HepG2 (cell line): ENCODE measurements around the gene PRKG1.

Experiments
- ATF6 ChIP-seq: sonication (generic); formaldehyde crosslinking; conservative IDR thresholded peaks from 2 replicates; pipeline ENCODE4 v1.4.0; 2020; ENCODE audit warnings: missing genetic modification reagents
- ATRX ChIP-seq: sonication (generic); formaldehyde crosslinking; IDR thresholded peaks from 2 replicates; pipeline ENCODE4 v1.4.0; 2020; ENCODE audit warnings: missing genetic modification reagents, borderline replicate concordance
- CTCF ChIP-seq: sonication (generic); formaldehyde crosslinking; IDR thresholded peaks from 2 replicates; pipeline ENCODE4 v1.5.0; 2020; ENCODE audit warnings: mild to moderate bottlenecking, missing genetic modification reagents, moderate library complexity
- EED ChIP-seq: sonication (generic); formaldehyde crosslinking; IDR thresholded peaks from 2 replicates; pipeline ENCODE4 v1.5.0; 2020; ENCODE audit warnings: mild to moderate bottlenecking, missing genetic modification reagents
- KDM5B ChIP-seq: sonication (generic); formaldehyde crosslinking; IDR thresholded peaks from 2 replicates; pipeline ENCODE4 v1.4.0; 2020; ENCODE audit warnings: missing genetic modification reagents, mild to moderate bottlenecking, borderline replicate concordance
- SMC3 ChIP-seq: IDR thresholded peaks from 2 replicates; pipeline ENCODE4 v1.6.1; 2011; ENCODE audit warnings: low read length, improper control_type of control experiment
- ZNF205 ChIP-seq: IDR thresholded peaks from 2 replicates; pipeline ENCODE4 v1.6.1; 2018; ENCODE audit warnings: missing biosample characterization, missing genetic modification reagents

- TF ChIP-seq ATRX (CRISPR knock-in tag) (no peak), SMC3 (no peak), KDM5B (CRISPR knock-in tag) (no peak), CTCF (no peak), ZNF205 (CRISPR knock-in tag) (no peak), ATF6 (no peak), EED (CRISPR knock-in tag) (no peak)
These were observed 164.7 kb downstream of the PRKG1 start for GRCh38 chr10:51239006-51239405.
